AG04449 (cell line): ENCODE results near the gene CLCN5.
A peak's percentile ranks its signal among the peaks of the same experiment; 100 is the strongest.

Experiments used
- CTCF ChIA-PET: fragments of 350-600 bp; formaldehyde crosslinking; extraction: SDS; loops from one replicate; lab custom pipeline; 2021; ENCODE audit warnings: antibody characterized with exemption; lab: Yijun Ruan, JAX
- POLR2A ChIA-PET: fragments of 400-600, 350-600 bp; formaldehyde crosslinking; extraction: SDS; loops from one replicate; lab custom pipeline; 2020; ENCODE audit warnings: antibody characterized with exemption, inconsistent platforms; lab: Yijun Ruan, JAX
- DNase-seq: peaks from one replicate; pipeline ENCODE4 v3.0.0-alpha.2; 2010; ENCODE audit warnings: low read depth, low spot score
- H3K4me3 ChIP-seq: 2 replicates; pipeline ENCODE4 v1.5.1; 2011; ENCODE audit warnings: low read depth, mild to moderate bottlenecking, control low read depth, low read length
- TF ChIP-seq, protein P1 (sequence below): IDR thresholded peaks from one replicate; pipeline ENCODE4 v1.5.1; 2011; ENCODE audit warnings: mild to moderate bottlenecking, moderate library complexity, low read length, control low read depth, inconsistent platforms; ENCODE audit not compliant: insufficient read depth; ENCODE audit errors: missing control alignments

The CLCN5 gene

DNA sequence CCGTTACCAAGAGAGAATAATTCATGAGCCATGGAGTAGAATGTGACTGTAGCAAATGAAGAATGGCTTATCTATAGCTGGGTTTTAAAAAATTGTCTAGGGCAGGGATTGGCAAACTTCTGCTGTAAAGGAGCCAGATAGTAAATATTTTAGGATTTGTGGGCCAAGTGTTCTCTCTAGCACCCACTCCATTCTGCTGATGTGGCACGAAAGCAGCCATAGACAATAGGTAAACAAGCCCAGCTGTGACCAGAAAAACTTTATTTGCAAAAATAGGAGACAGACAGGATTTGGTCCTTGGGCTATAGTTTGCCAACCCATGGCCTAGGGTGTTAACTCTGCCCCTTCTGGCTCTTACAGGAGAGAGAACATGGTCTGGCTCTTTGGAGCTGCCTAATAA, 151.2 kb downstream of the CLCN5 start:
- H3K4me3 ChIP-seq = no peak overlapping the region
- no peak for DNase-seq
- ChIA-PET POLR2A (no interaction called here), CTCF (no interaction called here)
- TF ChIP-seq, protein P1, sequence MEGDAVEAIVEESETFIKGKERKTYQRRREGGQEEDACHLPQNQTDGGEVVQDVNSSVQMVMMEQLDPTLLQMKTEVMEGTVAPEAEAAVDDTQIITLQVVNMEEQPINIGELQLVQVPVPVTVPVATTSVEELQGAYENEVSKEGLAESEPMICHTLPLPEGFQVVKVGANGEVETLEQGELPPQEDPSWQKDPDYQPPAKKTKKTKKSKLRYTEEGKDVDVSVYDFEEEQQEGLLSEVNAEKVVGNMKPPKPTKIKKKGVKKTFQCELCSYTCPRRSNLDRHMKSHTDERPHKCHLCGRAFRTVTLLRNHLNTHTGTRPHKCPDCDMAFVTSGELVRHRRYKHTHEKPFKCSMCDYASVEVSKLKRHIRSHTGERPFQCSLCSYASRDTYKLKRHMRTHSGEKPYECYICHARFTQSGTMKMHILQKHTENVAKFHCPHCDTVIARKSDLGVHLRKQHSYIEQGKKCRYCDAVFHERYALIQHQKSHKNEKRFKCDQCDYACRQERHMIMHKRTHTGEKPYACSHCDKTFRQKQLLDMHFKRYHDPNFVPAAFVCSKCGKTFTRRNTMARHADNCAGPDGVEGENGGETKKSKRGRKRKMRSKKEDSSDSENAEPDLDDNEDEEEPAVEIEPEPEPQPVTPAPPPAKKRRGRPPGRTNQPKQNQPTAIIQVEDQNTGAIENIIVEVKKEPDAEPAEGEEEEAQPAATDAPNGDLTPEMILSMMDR = no peak

GRCh38 chrX:50075630-50076339, 153.4 kb downstream of the CLCN5 start:
- no peak for DNase-seq
- H3K4me3 ChIP-seq = no peak overlapping the region
- TF ChIP-seq, protein P1 = no peak
- ChIA-PET POLR2A (no interaction called here), CTCF (interaction anchor here (1.4 kb wide), 1 partner anchor 160 kb away, joined by 4 read pairs; no protein-coding TSS in a partner anchor)

- TF ChIP-seq, protein P1 = peak; percentile 42
- POLR2A ChIA-PET = no interaction called here
- no peak overlapping the region for H3K4me3 ChIP-seq
- CTCF ChIA-PET = interaction anchor here (0.8 to 1.4 kb wide), 4 partner anchors 159 to 185 kb away, joined by 3 to 8 read pairs (median 4); partner anchors contain the start of gene CLCN5
- no peak for DNase-seq
Measured at GRCh38 chrX:50081282-50081889, 159.0 kb downstream of the CLCN5 start.

DNA sequence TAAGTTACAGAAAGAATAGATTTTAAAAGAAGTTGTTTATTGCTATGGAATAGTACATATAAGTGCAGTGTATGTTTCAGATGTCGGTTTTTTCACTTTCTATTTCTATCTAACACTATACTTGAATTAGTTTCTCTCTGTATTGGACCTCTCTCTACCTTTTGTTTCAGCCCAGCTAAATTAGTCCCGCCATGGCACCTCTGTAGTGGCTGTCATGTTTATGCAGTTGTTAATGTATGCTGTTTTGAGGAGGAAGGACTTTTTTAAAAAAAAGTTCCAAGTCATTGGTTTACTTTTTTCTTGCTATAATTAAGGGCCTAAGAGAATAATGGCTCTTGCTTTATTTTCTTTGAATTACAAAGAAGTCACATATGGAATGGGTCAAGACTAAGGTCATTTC, 160.3 kb downstream of the CLCN5 start:
- TF ChIP-seq, protein P1 = no peak
- no peak overlapping the region for H3K4me3 ChIP-seq
- CTCF ChIA-PET = no interaction called here
- no peak for DNase-seq
- POLR2A ChIA-PET = no interaction called here

DNA sequence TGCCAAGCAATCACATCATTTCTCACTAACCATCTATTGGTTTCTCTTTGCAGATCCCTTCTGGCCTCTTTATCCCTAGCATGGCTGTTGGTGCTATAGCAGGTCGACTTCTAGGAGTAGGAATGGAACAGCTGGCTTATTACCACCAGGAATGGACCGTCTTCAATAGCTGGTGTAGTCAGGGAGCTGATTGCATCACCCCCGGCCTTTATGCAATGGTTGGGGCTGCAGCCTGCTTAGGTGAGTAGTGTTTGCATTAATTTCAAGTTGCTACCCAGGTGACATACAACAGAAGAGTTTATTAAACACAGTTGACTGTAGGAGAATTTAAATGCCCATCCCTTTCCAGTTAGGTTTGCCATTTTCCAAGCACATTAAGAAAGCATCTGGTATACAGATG, 166.2 kb downstream of the CLCN5 start:
- TF ChIP-seq, protein P1 = no peak
- ChIA-PET CTCF (no interaction called here), POLR2A (no interaction called here)
- DNase-seq = no peak
- H3K4me3 ChIP-seq = no peak overlapping the region

- no peak overlapping the region for H3K4me3 ChIP-seq
- TF ChIP-seq, protein P1 = no peak
- DNase-seq = no peak
- ChIA-PET CTCF (no interaction called here), POLR2A (no interaction called here)
Measured at GRCh38 chrX:50093625-50094024, 171.2 kb downstream of the CLCN5 start.
